ENCODE results near the gene ACTL6B.
A peak's percentile ranks its signal among the peaks of the same experiment; 100 is the strongest.

The ACTL6B gene

DNA sequence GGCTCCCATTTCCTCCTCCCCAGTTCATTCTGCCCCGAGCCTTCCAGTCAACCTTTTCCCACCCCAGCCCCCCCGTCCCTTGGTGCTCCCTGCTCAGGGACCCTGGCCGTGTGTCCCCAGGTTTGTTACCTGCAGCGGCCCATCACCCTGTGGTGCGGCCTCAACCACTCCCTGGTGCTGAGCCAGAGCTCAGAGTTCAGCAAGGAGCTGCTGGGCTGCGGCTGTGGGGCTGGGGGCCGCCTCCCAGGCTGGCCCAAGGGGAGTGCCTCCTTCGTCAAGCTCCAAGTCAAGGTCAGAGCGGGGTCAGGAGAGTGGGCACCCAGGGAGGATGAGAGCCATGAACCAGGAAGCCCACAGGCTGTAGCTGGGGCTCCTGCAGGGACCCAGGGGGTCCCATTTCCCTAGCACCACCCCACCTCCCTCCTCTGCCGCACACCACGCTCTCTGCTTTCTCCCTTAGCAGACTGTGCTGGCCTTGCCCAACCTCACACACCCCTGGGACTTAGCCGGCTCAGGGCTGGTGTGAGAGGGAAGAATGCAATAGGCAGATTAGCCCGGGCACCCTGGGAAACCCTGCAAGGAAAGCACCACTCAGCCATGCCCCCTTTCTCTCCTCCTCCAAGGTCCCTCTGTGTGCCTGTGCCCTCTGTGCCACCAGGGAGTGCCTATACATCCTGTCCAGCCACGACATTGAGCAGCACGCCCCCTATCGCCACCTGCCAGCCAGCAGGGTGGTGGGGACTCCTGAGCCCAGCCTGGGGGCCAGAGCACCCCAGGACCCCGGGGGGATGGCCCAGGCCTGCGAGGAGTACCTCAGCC is 56.1 kb downstream of the ACTL6B start:
- no peak for FAIRE-seq

DNA sequence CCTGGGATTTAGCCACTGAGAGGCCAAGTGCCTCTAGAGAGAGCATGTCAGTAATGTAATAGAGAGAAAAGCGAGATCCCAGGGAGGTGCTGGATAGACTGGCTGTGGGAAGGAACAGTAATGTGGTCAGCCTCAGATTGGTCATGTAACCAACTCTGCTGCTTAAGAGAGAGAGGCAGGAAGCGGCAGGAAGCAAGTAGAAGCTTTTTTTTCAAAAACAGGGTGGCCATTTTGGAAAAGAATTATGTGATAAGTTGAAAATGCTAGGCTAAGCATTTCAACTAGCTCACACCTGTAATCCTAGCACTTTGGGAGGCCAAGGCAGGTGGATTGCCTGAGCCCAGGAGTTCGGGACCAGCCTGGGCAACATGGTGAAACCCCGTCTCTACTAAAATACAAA is 57.8 kb downstream of the ACTL6B start:
- FAIRE-seq: peak; percentile 6

DNA sequence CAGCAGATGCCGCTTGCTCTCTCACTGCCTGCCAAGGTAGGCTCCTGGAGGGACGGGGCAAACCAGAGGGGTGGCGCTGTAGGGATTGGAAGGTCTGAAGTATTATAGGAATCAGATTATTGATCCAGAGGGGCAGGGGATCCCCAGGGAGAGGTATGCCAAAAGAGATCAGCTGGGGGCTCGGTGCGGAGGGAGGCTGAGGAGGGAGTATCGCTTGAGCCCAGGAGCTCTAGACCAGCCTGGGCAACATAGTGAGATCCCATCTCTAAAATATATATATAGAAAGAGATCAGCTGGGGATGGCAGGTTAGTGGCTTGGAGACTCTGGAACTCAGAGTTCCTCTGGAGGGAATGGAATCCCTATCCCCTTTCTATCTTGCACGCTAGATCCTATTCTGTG is 61.1 kb downstream of the ACTL6B start:
- FAIRE-seq: no peak

Measured in G401.6 (cell line).